ENCODE results near the gene OR11A1. TPM values are rescaled to one million over a fixed set of nuclear protein-coding genes. Genes with fewer than 3 reads are reported as not detected.

OR11A1 gene
- total RNA-seq, 1 experiment from 2014 or later = not detected

DNA sequence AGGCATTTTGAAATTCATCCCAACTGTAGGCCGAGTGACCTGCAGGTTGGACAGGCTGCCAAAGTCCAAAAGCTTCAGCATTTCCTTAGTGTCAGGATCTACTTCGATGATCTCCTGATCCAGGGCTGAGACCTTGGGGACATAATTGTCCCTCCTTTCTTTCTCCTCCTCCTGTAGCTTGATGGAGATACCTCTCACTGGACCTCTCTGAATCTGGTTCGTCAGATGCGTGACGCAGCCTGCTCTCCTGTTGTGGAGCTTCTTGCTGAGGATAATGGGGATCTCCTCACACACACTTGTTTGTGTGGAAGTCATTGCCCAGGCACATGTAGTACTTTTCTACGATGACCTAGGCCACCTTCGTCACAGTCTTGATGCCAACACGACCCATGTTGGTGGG, 32.4 kb upstream of the OR11A1 start:
- H3K9ac ChIP-seq (ENCODE audit: extremely low read depth, insufficient read length, low read length) = no peak overlapping the region
- no peak overlapping the region for H3K18ac ChIP-seq (ENCODE audit: insufficient read length, low read depth, low read length)
- TF ChIP-seq, protein P1, sequence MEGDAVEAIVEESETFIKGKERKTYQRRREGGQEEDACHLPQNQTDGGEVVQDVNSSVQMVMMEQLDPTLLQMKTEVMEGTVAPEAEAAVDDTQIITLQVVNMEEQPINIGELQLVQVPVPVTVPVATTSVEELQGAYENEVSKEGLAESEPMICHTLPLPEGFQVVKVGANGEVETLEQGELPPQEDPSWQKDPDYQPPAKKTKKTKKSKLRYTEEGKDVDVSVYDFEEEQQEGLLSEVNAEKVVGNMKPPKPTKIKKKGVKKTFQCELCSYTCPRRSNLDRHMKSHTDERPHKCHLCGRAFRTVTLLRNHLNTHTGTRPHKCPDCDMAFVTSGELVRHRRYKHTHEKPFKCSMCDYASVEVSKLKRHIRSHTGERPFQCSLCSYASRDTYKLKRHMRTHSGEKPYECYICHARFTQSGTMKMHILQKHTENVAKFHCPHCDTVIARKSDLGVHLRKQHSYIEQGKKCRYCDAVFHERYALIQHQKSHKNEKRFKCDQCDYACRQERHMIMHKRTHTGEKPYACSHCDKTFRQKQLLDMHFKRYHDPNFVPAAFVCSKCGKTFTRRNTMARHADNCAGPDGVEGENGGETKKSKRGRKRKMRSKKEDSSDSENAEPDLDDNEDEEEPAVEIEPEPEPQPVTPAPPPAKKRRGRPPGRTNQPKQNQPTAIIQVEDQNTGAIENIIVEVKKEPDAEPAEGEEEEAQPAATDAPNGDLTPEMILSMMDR (conservative IDR thresholded peaks at IDR 0.05) = no peak
- no peak overlapping the region for H2BK20ac ChIP-seq (ENCODE audit: low read depth, low read length, poor library complexity, severe bottlenecking)
- no peaks in the 10 kb centered on the region for H3K27me3 ChIP-seq (ENCODE audit: insufficient read depth, low read length)
- H3K23ac ChIP-seq (ENCODE audit: insufficient read length, low read depth, low read length) = no peak overlapping the region
- Mint-ChIP-seq H3K4me3 (no peak overlapping the region), H3K27me3 (ENCODE audit: low read depth) (no peaks in the 10 kb centered on the region; the same call in 1 of the 2 replicates), H3K27ac (no peak overlapping the region; a peak in 1 of 7 replicates), H3K4me1 (peaks cover 0 to 8% of the 10 kb centered on the region in 2 experiments; a peak in 3 of 4 replicates), H3K9me3 (no peaks in the 10 kb centered on the region; a peak in 1 of 5 replicates), H3K36me3 (ENCODE audit: insufficient read depth in 1 of 3, low read depth in 3 of 3) (no peaks in the 10 kb centered on the region)
- H4K8ac ChIP-seq (replicated peaks; ENCODE audit: insufficient read length, low read depth, low read length) = no peak overlapping the region
- H3K4me1 ChIP-seq (ENCODE audit: insufficient read depth, low read length) = no peaks in the 10 kb centered on the region
- H3K79me2 ChIP-seq (ENCODE audit: insufficient read depth, low read length) = no peaks in the 10 kb centered on the region
- H3K4me2 ChIP-seq (ENCODE audit: insufficient read depth, insufficient read length, low read length) = no peak overlapping the region
- no peak overlapping the region for H4K91ac ChIP-seq (ENCODE audit: insufficient read length, low read depth, low read length)
- no peak overlapping the region for H3K27ac ChIP-seq (ENCODE audit: insufficient read length, low read depth, low read length)
- no CpG with 5 or more reads among the region's 8 CpGs for WGBS (ENCODE audit: extremely low coverage, insufficient read length, low lambda C conversion rate)
- H3K23me2 ChIP-seq (ENCODE audit: insufficient read length, low read depth, low read length, poor library complexity, severe bottlenecking) = no peaks in the 10 kb centered on the region
- no peak overlapping the region for H2BK5ac ChIP-seq (ENCODE audit: insufficient read length, low read length)
- no peak for DNase-seq
- H4K20me1 ChIP-seq (ENCODE audit: control insufficient read depth, insufficient read depth, insufficient read length) = no peaks in the 10 kb centered on the region
- H2BK15ac ChIP-seq (ENCODE audit: low read depth, low read length) = no peak overlapping the region
- H2BK12ac ChIP-seq (ENCODE audit: insufficient read length, low read depth, low read length) = no peak overlapping the region
- no peak overlapping the region for H2BK120ac ChIP-seq (ENCODE audit: low read depth, low read length, poor library complexity, severe bottlenecking)
- no peak overlapping the region for H3K14ac ChIP-seq (ENCODE audit: insufficient read depth, low read length)
- no peak overlapping the region for H4K5ac ChIP-seq (ENCODE audit: insufficient read length, low read depth, low read length)
- no peaks in the 10 kb centered on the region for H3K9me3 ChIP-seq (ENCODE audit: control insufficient read depth, low read depth, low read length)
- H3T11ph ChIP-seq (ENCODE audit: low read length) = no peak overlapping the region
- no peaks in the 10 kb centered on the region for H3K79me1 ChIP-seq (ENCODE audit: insufficient read depth, low read depth, low read length, poor library complexity, severe bottlenecking)
- no peak overlapping the region for H3K4ac ChIP-seq (ENCODE audit: low read depth, low read length)
- no peak overlapping the region for H2AK5ac ChIP-seq (ENCODE audit: insufficient read length, low read length)
- no peak overlapping the region for H3K56ac ChIP-seq (ENCODE audit: insufficient read length, low read depth, low read length)
- no peak overlapping the region for H2AFZ ChIP-seq (ENCODE audit: low read length)
